Measurements from ENCODE around the gene IMMP2L.

DNA sequence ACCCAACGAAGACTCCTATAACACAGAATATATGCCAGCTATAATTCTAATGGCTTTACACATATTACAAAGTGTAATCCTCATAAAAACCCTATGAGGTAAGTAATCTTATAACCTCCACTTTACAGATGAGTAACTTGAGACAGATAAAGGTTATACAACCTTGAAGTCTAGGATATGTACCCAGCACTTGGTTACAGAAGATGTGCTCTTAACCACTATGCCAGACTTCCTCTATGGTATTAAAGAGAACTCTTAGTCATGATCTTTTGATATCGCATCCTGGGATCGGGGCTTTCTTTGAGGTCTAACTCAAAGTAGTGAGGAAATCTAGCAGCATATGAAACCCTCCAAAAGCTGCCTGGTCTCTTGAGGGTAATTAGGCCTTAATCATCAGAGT lies 790.6 kb downstream of the IMMP2L start:
- TF ChIP-seq, protein P1, sequence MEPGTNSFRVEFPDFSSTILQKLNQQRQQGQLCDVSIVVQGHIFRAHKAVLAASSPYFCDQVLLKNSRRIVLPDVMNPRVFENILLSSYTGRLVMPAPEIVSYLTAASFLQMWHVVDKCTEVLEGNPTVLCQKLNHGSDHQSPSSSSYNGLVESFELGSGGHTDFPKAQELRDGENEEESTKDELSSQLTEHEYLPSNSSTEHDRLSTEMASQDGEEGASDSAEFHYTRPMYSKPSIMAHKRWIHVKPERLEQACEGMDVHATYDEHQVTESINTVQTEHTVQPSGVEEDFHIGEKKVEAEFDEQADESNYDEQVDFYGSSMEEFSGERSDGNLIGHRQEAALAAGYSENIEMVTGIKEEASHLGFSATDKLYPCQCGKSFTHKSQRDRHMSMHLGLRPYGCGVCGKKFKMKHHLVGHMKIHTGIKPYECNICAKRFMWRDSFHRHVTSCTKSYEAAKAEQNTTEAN (CRISPR knock-in tag; IDR thresholded peaks at IDR 0.05), result no peak
- TF ChIP-seq SP1 (CRISPR knock-in tag; conservative IDR thresholded peaks at IDR 0.05), result no peak

Measured in WTC11 (cell line).